AG20443 (cell line): Measurements from ENCODE around the gene SH3PXD2A.

Experiments
- DNase-seq: peaks from one replicate; pipeline ENCODE4 v3.0.0; 2012; ENCODE audit warnings: low spot score, mixed read lengths

Gene SH3PXD2A

DNA sequence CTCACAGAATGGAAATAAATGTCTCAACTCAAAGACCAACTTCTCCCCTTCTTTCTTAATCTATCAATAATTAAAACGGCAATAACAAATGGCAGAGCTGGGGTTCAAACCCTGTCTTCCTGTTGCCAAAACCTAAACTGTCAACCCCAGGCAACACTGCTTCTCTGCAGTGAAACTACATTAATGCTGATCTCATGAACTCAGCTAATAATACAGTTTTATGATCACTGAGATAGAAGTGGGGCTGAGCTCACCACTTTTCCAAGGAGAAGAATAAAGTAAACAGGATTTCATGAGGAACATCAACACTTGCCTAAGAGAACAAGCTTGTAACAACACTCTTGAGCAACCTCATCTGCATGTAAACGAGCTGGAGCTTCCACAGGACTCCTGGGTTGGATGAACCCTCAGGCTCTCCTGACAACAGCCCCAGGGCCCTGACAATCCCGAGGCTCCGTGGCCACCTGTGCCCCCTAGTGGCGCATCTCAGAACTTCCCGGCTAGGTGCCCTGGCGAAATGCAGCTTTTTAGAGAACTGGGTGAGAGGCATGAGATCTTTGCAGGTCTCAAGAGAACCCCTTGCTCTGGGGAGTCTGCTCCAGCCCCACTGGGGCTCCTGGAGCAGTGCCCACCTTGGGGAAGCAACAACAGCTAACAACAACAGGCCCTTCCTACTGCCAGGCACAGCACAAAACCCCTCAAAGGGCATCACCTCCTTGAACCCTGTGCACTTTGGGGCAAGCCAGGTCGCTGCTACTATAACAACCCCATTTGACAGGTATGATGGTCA is 169.3 kb downstream of the SH3PXD2A start:
- peak; percentile 92 for DNase-seq

DNA sequence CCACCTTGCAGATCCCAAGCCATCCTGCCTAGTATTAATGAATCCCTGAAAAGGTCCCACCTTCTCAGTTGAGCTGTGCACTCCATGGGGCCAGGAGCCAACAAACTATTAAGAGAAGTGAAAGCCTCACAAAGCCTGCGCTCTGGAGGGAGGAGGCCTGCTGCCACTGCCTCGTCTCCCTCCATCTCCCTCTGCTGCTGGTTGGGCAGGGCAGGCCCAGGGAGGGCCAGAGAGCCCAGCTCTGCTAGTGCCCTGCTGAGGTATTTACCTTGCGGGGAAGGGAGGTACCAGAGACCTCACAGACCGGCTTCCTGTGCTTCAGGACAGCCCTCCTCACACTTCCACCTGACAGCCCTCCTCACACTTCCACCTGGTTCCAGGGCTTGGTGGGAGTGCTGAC is 171.5 kb downstream of the SH3PXD2A start:
- no peak for DNase-seq

DNA sequence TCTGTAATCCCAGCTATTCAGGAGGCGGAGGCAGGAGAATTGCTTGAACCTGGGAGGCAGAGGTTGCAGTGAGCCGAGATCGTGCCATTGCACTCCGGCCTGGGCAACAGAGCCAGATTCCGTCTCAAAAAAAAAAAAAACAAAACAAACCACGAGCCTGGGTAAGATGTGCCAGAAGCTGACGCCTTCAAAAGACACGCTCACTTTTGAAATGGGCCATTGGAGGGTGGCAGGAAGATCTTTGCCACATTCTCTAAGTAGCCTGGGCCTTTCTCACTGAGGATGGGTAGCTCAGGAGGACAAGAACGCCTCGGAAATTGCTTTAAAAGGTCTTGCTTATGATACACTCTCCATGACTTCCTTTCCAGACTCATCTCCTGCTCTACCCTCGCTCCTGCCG is 172.7 kb downstream of the SH3PXD2A start:
- DNase-seq: no peak

DNA sequence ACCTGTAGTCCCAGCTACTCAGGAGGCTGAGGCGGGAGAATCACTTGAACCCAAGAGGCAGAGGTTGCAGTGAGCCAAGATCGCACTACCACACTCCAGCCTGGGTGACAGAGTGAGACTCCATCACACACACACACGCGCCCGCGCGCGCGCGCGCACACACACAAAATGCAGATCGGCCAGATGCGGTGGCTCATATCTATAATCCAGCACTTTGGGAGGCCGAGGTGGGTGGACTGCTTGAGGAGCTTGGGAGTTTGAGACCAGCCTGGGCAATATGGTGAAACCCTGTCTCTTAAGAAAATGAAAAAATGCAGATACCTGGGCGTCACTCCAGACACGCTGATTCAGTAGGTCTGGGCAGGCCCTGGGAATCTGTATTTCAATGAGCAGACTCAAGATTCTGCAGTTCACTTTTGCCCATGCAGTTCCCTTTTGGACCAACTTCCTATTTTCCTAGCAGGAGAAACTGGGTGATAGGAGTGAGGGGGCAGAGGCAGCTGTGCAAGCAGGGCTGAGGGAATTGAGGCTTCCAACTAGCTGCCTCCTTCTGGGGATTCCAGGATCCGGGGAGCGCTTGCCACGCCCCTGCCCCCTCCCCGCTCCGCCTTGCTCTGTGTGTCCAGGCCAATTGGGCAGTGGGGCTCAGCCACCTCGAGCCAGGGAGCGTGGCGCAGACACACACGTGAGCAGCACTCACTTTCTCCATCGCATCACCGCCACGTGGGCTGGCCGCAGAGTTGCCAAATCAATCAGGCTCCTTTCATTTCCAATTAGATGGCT is 173.6 kb downstream of the SH3PXD2A start:
- DNase-seq: no peak

DNA sequence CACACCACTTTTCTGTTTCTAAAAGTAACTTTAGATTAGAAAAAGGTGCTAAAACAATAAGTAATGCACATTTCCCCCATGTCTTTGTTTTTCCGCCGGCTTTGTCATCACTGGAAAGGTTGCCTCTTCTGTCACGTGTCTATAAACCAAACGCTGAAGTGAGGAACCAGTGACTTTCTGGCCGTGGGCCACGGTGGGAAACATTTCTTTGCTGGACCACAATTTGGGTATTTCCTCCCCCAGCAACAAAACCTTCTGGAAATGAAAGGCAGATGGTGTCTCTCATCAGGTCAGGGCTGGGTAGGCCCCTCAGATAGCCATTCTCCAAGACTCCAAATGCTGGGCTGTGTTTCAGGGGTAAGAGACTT is 174.5 kb downstream of the SH3PXD2A start:
- DNase-seq: peak; percentile 53

DNA sequence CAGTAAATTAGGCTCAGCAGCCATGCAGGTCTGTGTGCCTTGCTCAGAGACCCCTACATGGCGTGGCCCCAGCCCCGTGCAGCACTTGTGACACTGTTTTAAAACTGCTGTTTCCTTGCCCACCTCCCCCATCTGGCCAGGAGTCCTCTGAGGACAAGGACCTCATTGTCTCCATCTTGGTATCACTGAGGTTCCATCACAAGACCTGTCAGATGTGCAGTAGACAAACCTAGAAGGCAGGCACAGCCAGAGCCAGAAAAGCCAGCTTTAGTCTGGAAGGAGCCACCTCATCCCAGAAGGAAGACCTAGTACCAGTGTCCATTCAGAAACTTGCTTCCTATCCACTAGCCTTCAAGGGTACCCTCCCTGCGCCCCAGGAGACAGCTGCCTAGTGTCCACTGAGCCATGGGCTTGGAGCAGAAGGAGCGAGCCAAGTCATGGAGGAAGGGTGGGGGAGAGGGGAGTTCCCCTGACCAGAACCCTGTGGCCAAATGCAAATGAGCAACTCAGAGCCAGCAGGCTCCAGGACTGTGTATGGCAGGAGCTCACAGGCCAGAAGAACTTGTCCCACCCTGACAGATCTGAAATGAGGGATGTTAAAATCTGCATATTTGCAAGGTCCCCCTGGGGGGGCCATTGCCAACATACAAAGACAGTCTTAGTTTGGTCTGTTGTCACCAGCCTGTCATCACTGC is 176.1 kb downstream of the SH3PXD2A start:
- DNase-seq: no peak

DNA sequence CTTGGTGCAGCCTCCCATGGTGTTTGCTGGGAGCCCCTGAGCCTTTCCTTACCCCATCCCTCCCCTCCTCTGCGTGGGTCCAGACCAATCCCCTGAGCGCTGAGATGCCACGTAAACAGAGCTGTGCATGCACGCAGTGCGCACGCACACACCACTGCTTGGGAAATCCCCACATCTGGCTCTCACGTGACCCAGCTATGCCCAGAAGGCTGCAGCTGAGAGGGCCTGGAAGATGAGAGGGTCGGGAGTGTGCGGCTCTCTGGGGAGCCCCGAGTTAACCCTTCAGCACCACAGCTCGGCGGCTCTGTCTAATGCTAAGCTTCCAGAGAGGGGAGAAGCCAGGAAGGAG is 177.2 kb downstream of the SH3PXD2A start:
- DNase-seq: peak; percentile 95

DNA sequence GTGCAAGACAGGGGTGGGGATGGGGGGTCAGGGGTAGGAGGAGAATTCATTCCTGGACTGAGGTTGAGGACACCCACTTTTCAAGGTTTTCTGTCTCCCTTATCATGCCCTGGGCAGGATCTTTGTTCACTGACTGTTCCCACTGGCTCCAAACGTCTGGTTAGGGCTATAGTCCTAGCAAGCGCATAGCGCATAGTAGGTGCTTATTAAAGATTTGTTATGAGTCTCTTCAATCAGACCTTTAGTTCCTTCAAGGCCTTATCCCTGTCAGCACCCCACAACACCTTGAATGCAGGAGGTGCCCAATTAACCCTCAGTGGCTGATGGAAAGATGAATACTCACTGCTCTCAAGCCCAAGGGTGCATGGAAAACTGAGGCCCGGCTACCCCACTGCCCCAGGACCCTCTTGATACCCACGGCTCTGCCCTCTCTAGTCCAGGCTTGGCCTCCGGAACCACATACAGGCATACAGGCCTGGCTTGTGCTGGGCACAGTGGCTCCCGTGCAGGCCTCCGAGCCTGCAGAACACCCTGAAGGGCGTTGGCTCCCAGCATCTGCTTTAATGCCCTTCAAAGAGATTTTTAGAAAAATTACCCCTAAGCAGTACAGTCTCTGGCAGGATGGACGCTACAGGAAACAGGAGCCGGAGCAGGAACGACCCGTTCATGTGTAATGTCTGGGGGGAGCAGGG is 177.7 kb downstream of the SH3PXD2A start:
- no peak for DNase-seq

DNA sequence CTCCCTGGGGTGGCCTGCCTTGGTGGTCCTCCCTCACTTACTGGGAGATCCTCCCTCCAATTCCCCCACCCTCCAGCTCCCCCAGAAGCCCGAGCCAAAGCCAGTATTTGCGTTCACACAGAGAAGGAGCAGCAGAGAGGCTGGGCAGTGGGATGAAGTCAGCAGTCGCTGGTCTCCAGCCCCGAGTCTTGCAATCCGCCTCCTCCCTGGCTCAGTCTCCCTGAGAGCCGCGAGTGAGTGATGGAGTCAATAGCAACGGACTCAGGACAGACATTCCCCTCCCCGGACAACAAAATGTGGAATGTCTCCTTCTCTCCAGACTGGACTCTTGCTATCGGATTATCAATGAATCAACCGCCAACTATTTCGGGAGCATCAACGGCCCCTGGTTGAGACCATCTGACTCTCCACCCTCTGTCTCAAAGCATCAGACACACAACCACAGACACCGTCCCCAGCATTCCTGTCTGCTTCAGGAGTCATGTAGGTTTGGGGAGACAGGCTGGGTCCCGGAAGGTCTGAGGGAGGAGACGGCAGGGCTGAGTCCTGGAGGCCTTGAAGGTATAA is 178.4 kb downstream of the SH3PXD2A start:
- peak; percentile 90 for DNase-seq

DNA sequence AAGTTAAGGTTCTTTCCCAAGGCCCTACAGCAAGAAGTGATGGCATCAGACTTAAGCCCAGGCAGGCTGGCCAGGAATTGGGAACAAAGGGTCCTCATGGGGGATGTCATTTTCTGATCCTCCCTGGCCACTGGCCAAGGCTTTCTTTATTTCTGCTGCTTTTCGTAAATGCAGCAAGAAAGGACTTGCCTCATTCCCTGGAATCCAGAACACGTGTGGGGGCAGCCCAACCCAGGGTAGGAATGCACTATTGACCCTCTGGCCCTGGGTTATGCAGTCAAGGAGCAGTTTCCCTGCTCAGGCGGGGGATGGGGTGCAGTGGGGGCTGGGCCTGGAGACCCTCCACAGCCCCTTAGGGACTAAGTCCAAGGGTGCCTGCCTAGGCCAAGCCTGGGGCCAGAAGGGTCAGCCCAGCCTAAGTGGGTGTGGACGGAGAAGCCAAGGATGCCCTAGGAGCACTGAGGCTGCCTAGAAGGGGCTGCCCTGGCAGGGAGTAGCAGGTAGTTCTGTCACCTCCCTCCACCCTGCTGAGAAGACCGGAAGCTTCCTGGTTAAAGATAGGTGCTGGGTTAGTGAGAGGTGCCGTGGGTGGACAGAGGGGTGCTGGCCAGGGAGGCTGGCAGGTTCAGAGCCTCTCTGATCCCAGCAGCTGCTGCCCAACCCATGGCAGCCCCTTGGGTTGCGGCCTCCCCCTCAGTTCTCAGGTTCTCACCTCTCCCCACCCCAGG is 179.2 kb downstream of the SH3PXD2A start:
- peak; percentile 72 for DNase-seq

DNA sequence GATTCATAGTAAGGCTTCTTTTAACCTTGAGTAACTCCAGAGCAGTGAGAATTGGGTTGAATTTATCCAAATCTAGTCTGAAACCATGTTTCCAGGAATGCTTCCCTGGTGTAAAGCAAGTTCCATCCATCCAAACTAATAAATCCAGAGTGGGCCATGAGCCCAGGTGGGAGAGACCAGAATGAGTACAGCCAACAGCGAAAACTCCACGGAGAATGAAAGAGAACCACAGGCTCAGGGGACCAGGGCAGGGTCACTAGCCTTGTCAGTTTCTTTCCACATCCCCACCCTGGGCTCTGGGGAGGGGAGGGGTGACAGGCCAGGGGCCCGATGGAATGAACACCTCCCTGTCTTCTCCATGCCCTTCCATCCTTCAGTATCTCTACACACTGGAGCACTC is 181.8 kb downstream of the SH3PXD2A start:
- DNase-seq: no peak

DNA sequence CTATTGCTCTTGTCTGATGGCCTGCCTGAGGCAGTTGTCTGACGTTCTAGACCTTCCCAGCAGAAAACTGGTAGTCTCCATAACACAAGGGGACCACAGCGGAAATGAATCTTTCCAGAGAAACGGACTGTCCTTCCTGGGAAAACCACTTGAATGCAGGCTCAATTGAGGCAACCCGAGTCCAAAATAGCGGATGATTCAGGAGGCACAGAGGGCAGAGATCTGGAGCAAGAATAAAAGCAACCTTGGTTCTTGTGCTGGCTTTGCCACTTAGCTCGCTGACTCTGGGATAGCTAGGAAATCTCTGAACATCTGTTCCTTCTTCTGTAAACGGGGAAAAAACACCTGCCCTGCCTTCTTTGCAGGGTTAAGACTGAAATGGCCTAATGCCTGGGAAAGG is 183.0 kb downstream of the SH3PXD2A start:
- DNase-seq: no peak

DNA sequence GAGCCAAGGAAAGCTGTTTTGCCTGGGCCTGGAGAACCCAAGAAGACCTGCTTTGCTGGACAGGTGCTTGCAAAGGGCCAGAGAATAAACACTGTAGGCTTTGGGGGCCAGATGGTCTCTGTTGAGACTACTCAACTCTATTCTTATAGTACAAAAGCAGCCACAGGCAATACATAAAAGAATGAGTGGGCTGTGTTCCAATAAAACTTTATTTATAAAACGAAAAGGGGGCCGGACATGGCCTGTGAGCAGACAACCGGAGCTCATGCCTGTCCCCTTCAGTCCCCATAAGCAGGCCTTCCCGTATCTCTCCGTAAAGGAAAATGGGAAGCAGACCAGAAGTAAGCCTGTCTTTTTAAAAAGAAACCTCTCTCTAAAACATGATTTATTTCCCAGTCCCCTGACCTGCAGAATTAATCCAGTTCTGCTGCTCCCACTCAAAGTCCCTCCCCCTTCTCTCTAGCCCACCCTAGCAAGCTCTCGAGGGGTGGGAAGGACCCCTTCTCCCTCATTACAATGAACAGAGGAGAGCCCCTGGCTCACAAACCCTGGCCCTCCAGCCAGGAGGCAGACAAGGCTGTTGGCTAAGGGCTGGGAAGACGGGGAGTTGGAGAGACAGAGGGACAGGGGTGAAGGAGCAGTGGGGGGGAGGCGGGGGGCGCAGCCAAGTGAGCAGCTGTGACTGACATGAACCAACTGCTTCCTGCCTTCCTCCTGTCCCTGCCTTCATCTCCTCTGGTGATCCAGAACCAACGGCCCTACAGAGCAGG is 184.1 kb downstream of the SH3PXD2A start:
- no peak for DNase-seq

DNA sequence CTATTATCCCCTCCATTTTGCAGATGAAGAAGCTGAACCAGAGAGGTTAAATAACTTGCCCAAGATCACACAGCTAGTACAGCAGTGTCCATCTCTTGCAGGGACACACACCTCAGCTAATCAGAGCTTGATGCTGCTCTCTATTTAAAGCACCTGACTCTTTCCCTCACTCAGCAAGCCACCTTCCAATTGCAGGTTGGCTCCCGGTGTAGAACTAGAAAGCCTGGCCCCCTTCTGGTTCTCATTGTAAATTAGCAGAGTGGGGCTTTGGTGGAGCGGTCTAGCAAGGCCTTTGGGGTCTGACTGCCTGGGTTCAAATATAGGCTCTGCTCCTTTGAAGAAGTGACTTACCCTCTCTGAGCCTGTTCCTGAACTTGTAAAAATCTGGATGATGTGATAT is 185.4 kb downstream of the SH3PXD2A start:
- no peak for DNase-seq

DNA sequence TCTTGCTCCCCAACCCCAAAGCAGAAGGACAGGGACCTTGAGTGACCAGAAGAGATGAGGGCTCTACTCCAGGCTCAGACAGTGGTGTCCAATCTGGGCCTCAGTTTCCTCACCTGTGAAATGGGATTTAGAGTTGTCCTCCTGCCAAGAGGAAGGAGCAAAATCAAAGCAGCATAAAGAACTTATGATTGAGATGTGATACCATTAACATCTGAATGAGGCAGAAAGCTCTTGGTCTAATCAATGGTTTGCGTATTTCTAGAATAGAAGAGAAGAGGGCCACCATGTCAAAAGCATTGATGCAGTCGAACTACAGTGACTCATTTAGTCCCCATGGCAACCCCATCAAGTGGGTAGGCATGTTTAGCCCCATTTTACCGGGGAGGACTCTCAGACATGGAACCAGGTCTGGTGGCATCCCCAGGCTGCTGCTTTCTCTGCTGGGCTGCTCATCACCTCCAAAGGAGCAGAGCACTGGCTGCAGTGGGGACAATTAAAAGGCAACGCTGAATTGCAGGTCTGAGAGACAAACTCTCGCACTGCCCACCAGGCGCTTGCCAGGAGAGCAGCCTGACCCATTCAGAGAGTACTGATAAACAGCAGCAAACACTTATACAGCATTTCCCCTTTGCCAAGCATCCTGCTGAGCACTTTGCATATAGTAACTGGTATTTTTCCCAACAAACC is 186.0 kb downstream of the SH3PXD2A start:
- no peak for DNase-seq

DNA sequence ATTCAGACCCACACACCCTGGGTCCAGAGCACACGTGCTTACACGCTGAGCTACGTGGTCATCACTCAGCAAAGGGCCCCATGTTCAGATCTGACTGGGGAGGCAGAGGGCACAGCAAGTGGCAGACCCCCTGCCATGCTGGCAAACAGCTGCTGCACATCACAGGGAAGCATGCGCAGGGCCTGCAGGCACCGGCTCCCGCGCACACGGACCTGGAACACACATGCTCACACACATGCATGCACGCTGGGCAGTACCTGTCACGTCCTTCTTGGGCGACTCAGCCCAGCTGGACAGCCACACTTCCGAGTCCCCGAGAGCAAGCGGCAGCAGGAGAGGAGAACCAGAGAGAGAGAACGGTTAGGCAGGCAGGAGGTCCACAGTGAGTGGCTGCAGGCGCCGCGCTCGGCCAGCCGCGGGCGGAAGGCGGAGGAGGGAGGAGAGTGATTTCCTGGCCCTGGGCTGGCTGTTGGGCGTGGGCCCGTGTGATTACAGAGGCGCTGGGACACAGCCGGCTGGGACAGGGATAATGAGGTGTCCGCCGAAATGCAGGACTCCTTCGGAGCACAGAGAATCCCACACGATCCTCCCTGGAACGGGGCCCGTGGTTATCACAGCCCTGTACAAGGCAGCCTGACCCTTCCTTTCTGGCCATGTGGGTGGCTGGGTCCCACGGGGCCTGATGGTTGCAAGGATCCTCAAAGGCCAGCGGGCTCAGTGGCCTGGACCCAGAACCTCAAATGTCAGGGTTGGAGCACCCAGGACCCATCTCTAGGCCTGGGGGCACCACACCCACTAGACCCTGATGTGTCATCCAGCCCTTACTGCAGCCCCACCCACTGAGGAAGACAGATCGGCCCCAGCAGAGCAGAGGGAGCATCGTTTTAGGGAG is 186.8 kb downstream of the SH3PXD2A start:
- DNase-seq: peak; percentile 89

DNA sequence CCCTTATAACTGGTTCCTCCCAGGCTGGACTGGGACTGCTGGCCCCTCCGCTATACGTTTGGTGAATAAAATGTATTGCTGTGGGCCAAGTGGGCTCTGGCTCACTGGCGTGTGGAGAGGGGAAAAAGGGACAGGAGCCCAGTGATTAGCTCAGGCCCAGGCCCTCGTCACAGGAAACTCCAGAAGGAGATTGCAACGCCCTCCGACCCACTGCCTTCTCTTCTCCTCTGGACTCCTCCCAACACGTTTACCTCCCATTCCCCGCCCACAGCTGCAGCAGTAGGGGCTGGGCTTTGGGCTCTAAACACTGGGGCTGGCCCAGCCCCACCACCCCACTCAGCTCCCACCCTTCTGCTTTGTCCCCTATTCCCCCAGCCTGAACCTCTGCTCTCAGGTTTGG is 188.0 kb downstream of the SH3PXD2A start:
- DNase-seq: no peak

DNA sequence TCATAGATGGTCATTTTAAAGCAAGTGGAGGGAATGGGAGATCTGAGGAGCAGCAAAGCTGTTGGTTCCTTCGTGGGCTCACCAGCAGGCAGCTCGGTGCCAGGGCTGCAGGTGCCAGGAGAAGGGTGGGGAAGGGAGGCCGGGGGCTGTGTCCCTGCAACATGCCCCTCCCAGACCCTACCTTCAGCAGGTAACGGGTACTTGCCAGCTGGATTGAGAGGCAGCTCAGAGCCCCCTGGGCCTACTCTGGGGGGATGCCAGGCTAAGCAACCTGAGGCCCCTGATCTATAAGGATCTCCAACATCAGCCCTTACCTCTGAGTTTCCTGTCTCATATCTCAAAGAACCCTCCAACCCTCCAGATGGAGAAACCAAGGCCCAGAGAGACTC is 188.6 kb downstream of the SH3PXD2A start:
- DNase-seq: no peak
